OCI-LY7 (cell line): ENCODE results near the gene MAL. TPM values are rescaled to one million over a fixed set of nuclear protein-coding genes. Genes with fewer than 3 reads are reported as not detected.

Source experiments
- BruUV-seq: library from RNA; stranded (reverse); fragments of 400-500 nt; replicated peaks from 2 replicates; lab custom pipeline; 2021; lab: Mats Ljungman, UMichigan
- CTCF ChIA-PET: fragments of 300-600 bp; sonication (Branson Sonifier 250); formaldehyde crosslinking; loops from one replicate; lab custom pipeline; 2022; ENCODE audit warnings: antibody characterized with exemption; ENCODE audit not compliant: unreplicated experiment; lab: Charles Lee
- POLR2A ChIA-PET: fragments of 300-600 bp; sonication (Branson Sonifier 250); formaldehyde crosslinking; loops from one replicate; lab custom pipeline; 2022; ENCODE audit warnings: antibody characterized with exemption; lab: Charles Lee
- DNase-seq: peaks from one replicate; pipeline ENCODE4 v3.0.0-alpha.2; 2015; ENCODE audit warnings: low spot score
- H2AFZ ChIP-seq: fragments of 200-600 bp; sonication (generic), shearing (Covaris generic); 2 replicates; pipeline ENCODE4 v1.6.1; 2014; ENCODE audit warnings: mild to moderate bottlenecking, antibody characterized with exemption, low read length, moderate library complexity
- H3K27ac ChIP-seq: fragments of 200-600 bp; sonication (generic); 2 replicates; pipeline ENCODE4 v1.5.1; 2014; ENCODE audit warnings: mixed run types, low read depth, mild to moderate bottlenecking, moderate library complexity, low read length, inconsistent platforms; ENCODE audit not compliant: poor library complexity, severe bottlenecking
- H3K36me3 ChIP-seq: fragments of 200-600 bp; sonication (generic); 2 replicates; pipeline ENCODE4 v1.6.1; 2014; ENCODE audit warnings: mild to moderate bottlenecking, antibody characterized with exemption, low read length, moderate library complexity, mixed read lengths; ENCODE audit not compliant: insufficient read depth
- H3K4me1 ChIP-seq: fragments of 200-600 bp; sonication (generic); 2 replicates; pipeline ENCODE4 v1.5.1; 2014; ENCODE audit warnings: mild to moderate bottlenecking, low read length; ENCODE audit not compliant: insufficient read depth, poor library complexity, severe bottlenecking
- H3K4me2 ChIP-seq: fragments of 200-600 bp; sonication (generic); 2 replicates; pipeline ENCODE4 v1.6.1; 2014; ENCODE audit warnings: mild to moderate bottlenecking, low read length
- H3K4me3 ChIP-seq: fragments of 200-600 bp; sonication (generic); 2 replicates; pipeline ENCODE4 v1.5.1; 2014; ENCODE audit warnings: mild to moderate bottlenecking, low read depth, low read length; ENCODE audit not compliant: poor library complexity, severe bottlenecking
- H3K79me2 ChIP-seq: fragments of 200-600 bp; sonication (generic); 2 replicates; pipeline ENCODE4 v1.6.1; 2016; ENCODE audit warnings: low read depth, mild to moderate bottlenecking, low read length, moderate library complexity, mixed read lengths; ENCODE audit not compliant: insufficient read depth
- H3K9me2 ChIP-seq: fragments of 200-600 bp; sonication (generic); 2 replicates; pipeline ENCODE4 v1.6.1; 2016; ENCODE audit warnings: mild to moderate bottlenecking, low read length, mixed read lengths; ENCODE audit not compliant: insufficient read depth
- H3K9me3 ChIP-seq: fragments of 200-600 bp; sonication (generic); 2 replicates; pipeline ENCODE4 v1.6.1; 2014; ENCODE audit warnings: mild to moderate bottlenecking, mixed run types, low read length, mixed read lengths
- H4K20me1 ChIP-seq: fragments of 200-600 bp; sonication (generic); 2 replicates; pipeline ENCODE4 v1.6.1; 2014; ENCODE audit warnings: mild to moderate bottlenecking, antibody characterized with exemption, low read length, moderate library complexity, mixed read lengths; ENCODE audit not compliant: insufficient read depth
- CTCF ChIP-seq: fragments of 200-600 bp; sonication (generic); conservative IDR thresholded peaks from 2 replicates; pipeline ENCODE4 v1.5.1; 2014; ENCODE audit warnings: mild to moderate bottlenecking, antibody characterized with exemption, low read length, moderate library complexity, mixed read lengths
- EZH2phosphoT487 ChIP-seq: fragments of 200-600 bp; sonication (generic); IDR thresholded peaks from 2 replicates; pipeline ENCODE4 v1.6.1; 2018; ENCODE audit warnings: low read depth, borderline replicate concordance, mild to moderate bottlenecking, mixed run types, antibody characterized with exemption, low read length, moderate library complexity, mixed read lengths
- intact Hi-C: fragments of 100-400 bp; cut with micrococcal nuclease; formaldehyde crosslinking; loops from one replicate; pipeline ENCODE4 v1.10.0; 2022; ENCODE audit not compliant: unreplicated experiment
- total RNA-seq, 2 experiments: library from RNA; depleted of rRNA in 1 of 2; stranded (reverse); fragments of >200 nt in 1 of 2; shearing (Covaris generic) in 1 of 2; gene quantifications; 2 replicates each; pipeline ENCODE4 v1.2.3, GENCODE V29; 2014 to 2022

MAL gene
- total RNA-seq, 2 experiments from 2014 or later = not detected

DNA sequence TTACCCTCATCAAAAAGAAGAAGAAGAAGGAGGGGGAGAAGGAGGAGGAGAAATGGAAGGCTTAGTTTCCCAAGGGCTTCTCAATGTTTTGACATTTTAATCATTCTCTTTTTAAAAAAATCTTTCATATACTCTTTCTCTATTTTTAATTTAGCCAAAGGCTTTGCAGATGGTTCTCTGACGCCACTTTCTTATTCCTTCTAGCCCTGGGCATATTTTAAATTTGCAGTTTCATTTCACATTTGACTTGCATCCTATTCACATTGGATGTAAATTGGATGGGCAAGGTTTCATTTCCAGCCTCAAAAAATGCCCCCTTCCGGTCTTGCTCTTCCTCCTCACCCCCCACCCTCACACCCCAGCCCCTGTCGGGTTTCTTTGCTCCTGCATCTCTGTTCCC, 29.8 kb downstream of the MAL start:
- intact Hi-C loops = no loop called here
- no peaks in the 10 kb centered on the region for H3K9me3 ChIP-seq
- BruUV-seq = no TSS peak
- H3K4me3 ChIP-seq = no peak overlapping the region
- CTCF ChIA-PET = no interaction called here
- H3K9me2 ChIP-seq = no peaks in the 10 kb centered on the region
- no peaks in the 10 kb centered on the region for H4K20me1 ChIP-seq
- TF ChIP-seq CTCF (no peak), EZH2phosphoT487 (no peak)
- H3K4me2 ChIP-seq = no peak overlapping the region
- H3K36me3 ChIP-seq = no peaks in the 10 kb centered on the region
- no peaks in the 10 kb centered on the region for H3K4me1 ChIP-seq
- POLR2A ChIA-PET = no interaction called here
- H2AFZ ChIP-seq = no peak overlapping the region
- no peak for DNase-seq
- no peaks in the 10 kb centered on the region for H3K79me2 ChIP-seq
- no peak overlapping the region for H3K27ac ChIP-seq

DNA sequence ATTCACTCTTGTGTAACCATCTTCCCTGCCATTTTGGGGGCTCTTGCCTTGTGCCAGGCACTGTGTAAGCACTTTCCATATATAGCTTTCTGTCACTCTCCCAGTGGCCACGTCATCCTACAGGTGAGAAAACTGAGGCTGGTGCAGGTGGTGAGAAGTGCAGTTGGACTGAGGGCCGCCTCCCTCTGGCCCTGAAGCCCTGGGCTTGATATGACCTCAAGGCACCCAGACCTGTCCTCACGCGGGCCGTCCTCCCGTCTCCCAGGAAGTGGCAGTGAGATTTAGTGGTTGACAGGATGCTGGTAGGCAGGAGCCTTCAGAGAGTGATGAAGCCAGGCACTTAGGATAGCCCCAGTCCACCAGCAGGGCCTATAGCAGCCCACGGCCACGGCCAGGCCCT, 30.5 kb downstream of the MAL start:
- no peaks in the 10 kb centered on the region for H3K36me3 ChIP-seq
- POLR2A ChIA-PET = no interaction called here
- TF ChIP-seq CTCF = no peak
- no peak for TF ChIP-seq EZH2phosphoT487
- no peak overlapping the region for H3K4me3 ChIP-seq
- no peaks in the 10 kb centered on the region for H3K9me2 ChIP-seq
- no peak overlapping the region for H2AFZ ChIP-seq
- H3K9me3 ChIP-seq = no peaks in the 10 kb centered on the region
- intact Hi-C loops = no loop called here
- no peak overlapping the region for H3K27ac ChIP-seq
- H3K4me1 ChIP-seq = no peaks in the 10 kb centered on the region
- CTCF ChIA-PET = interaction anchor here (0.6 kb wide), 1 partner anchor 72 kb away, joined by 7 read pairs; no protein-coding TSS in a partner anchor
- H3K79me2 ChIP-seq = no peaks in the 10 kb centered on the region
- no peaks in the 10 kb centered on the region for H4K20me1 ChIP-seq
- no TSS peak for BruUV-seq
- DNase-seq = no peak
- H3K4me2 ChIP-seq = no peak overlapping the region

GRCh38 chr2:95056461-95057459, 31.3 kb downstream of the MAL start:
- TF ChIP-seq EZH2phosphoT487 (no peak), CTCF (no peak)
- no peak overlapping the region for H3K4me2 ChIP-seq

More at GRCh38 chr2:95056461-95057459, 31.3 kb downstream of the MAL start:
- ChIA-PET POLR2A (no interaction called here), CTCF (interaction anchor here (0.6 kb wide), 1 partner anchor 71 kb away, joined by 7 read pairs; no protein-coding TSS in a partner anchor)
- no TSS peak for BruUV-seq
- no peak overlapping the region for H3K27ac ChIP-seq
- intact Hi-C loops = no loop called here
- no peaks in the 10 kb centered on the region for H3K79me2 ChIP-seq
- no peaks in the 10 kb centered on the region for H3K9me2 ChIP-seq
- no peaks in the 10 kb centered on the region for H3K4me1 ChIP-seq
- H2AFZ ChIP-seq = no peak overlapping the region
- no peak for DNase-seq
- H3K36me3 ChIP-seq = no peaks in the 10 kb centered on the region
- H3K4me3 ChIP-seq = no peak overlapping the region
- H3K9me3 ChIP-seq = no peaks in the 10 kb centered on the region
- no peaks in the 10 kb centered on the region for H4K20me1 ChIP-seq
